Omental fat pad (tissue), 4 donors: ENCODE data around the gene UBA1. TPM values are rescaled to one million over a fixed set of nuclear protein-coding genes. Genes with fewer than 3 reads are reported as not detected.

Experiments used
- total RNA-seq, 4 donors: library from RNA; depleted of rRNA; stranded (reverse); fragments of >200 nt; gene quantifications; one replicate each; pipeline ENCODE4 v1.1.0, GENCODE V29; 2016

Gene UBA1
- total RNA-seq, 4 donors from 2014 or later = 132 to 158 (median 148) TPM

Other genes starting within 250 kb of the UBA1 start
- 1 to 10 TPM; 1.4 to 4.0 (median 2.9) TPM for gene RGN, start 115.4 kb upstream of the UBA1 start, total RNA-seq
- gene NDUFB11, start 49.1 kb upstream of the UBA1 start, total RNA-seq = 10 to 100 TPM; 37.7 to 63.2 (median 41.6) TPM
- 10 to 100 TPM; 24.3 to 27.0 (median 25.4) TPM for gene RBM10, start 48.6 kb upstream of the UBA1 start, total RNA-seq
- gene CDK16, start 24.9 kb downstream of the UBA1 start, total RNA-seq = 100 to 1,000 TPM in 3 of 4 donors, 10 to 100 TPM in 1; 72.4 to 120 (median 102) TPM
- gene USP11, start 39.2 kb downstream of the UBA1 start, total RNA-seq = 10 to 100 TPM; 27.6 to 41.3 (median 32.3) TPM
- under 1 TPM in 2 of 4 donors, not detected in 2; 0.19 to 0.44 TPM for gene ZNF157, start 176.7 kb downstream of the UBA1 start, total RNA-seq